Tibial artery (tissue), 4 donors: ENCODE results near the gene SPATA2.
"Not testable (repeated sequence)": the region's sequence is repeated elsewhere in the genome, so short reads cannot be mapped to it uniquely, and the experiment has no call there.

ENCODE experiments used
- DNase-seq, 2 donors: peaks; one replicate each; pipeline ENCODE4 v3.0.0-alpha.2; 2019
- H3K27ac ChIP-seq, 2 donors: fragments of 200-600 bp; sonication (generic) in 1 of 2; 1 replicate in 1 of 2; 2 replicates in 1 of 2; pipeline ENCODE4 v1.5.1; 2018 to 2019; ENCODE audit warnings: mild to moderate bottlenecking in 1 of 2
- H3K27me3 ChIP-seq, 2 donors: fragments of 200-600 bp; sonication (generic) in 1 of 2; one replicate each; pipeline versions ENCODE4 v1.5.1 to v1.6.0; 2016 to 2019
- H3K36me3 ChIP-seq, 3 donors: fragments of 200-600 bp; sonication (generic) in 2 of 3; one replicate each; pipeline ENCODE4 v1.5.1; 2016 to 2019; ENCODE audit warnings: mild to moderate bottlenecking in 2 of 3
- H3K4me1 ChIP-seq, 4 donors: fragments of 200-600 bp; sonication (generic) in 2 of 4; 1 replicate in 3 of 4; 2 replicates in 1 of 4; pipeline ENCODE4 v1.5.1; 2016 to 2019
- H3K4me3 ChIP-seq, 2 donors: fragments of 200-600 bp; sonication (generic) in 1 of 2; 1 replicate in 1 of 2; 2 replicates in 1 of 2; pipeline ENCODE4 v1.5.1; 2018 to 2019; ENCODE audit warnings: mild to moderate bottlenecking in 2 of 2
- H3K9me3 ChIP-seq, 3 donors: fragments of 200-600 bp; sonication (generic) in 1 of 3; one replicate each; pipeline ENCODE4 v1.5.1; 2016 to 2019
- intact Hi-C: fragments of 100-400 bp; cut with DNase I; formaldehyde crosslinking; loops from one replicate; pipeline ENCODE4 v1.15.0; 2023; ENCODE audit warnings: low total_unique reads
- TF ChIP-seq, protein P1 (sequence below), 2 experiments: fragments of 200-600 bp in 1 of 2; fragments of 450-650 bp in 1 of 2; IDR thresholded peaks; one replicate each; pipeline ENCODE4 v1.5.1; 2017 to 2019; ENCODE audit warnings: antibody characterized with exemption in 2 of 2, mild to moderate bottlenecking in 1 of 2, moderate library complexity in 1 of 2

Gene SPATA2, protein sequence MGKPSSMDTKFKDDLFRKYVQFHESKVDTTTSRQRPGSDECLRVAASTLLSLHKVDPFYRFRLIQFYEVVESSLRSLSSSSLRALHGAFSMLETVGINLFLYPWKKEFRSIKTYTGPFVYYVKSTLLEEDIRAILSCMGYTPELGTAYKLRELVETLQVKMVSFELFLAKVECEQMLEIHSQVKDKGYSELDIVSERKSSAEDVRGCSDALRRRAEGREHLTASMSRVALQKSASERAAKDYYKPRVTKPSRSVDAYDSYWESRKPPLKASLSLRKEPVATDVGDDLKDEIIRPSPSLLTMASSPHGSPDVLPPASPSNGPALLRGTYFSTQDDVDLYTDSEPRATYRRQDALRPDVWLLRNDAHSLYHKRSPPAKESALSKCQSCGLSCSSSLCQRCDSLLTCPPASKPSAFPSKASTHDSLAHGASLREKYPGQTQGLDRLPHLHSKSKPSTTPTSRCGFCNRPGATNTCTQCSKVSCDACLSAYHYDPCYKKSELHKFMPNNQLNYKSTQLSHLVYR

DNA sequence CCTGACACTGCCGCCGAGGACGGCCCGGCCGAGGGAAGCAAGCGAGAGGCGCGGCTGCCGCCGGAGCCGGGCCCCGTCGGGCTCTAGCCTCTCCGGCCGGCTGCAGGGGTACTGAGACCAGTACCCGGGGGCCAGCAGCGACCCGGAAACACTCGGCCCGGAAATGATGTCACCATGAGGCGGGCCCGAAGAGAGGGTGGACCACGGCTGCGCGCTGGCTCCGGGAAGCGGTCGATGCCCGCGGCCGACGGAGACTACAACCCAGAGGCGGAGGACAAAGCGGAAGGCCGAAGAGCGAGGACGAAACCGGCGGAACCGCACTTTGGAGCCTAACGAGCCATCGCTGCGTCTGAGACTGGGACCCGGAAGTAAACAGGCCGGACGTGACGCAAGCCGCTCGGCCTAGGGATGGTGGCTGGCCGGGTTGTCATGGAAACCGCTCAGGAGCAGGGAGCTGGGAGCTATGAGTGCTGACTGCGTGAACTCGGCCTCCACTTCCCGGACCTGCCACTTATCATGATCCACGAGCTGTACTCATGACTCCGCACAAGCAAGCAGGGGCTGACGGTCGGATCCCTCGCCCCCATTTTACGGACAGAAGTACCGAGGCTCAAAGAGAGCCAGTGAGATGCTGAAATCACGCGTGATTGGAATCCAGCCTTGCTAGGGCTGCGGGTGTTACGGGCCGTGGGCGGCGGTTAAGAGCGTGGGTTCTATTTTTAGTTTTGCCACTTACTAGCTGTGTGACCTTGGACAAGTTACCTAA, at the start of gene SPATA2:
Gene SPATA2 (minus strand): TSS at position 150 of the 766 bp plus-strand sequence. CDS start 7,039 bp downstream, outside the sequence.
- Histone ChIP-seq H3K4me1 (peaks cover 0 to 32% (median 21%) of the 10 kb centered on the region in 4 donors), H3K36me3 (no peaks in the 10 kb centered on the region)
- intact Hi-C loops: loop anchor here (10.0 kb wide), 2 partner anchors 201 to 371 kb away; partner anchors contain the start of gene B4GALT5

DNA sequence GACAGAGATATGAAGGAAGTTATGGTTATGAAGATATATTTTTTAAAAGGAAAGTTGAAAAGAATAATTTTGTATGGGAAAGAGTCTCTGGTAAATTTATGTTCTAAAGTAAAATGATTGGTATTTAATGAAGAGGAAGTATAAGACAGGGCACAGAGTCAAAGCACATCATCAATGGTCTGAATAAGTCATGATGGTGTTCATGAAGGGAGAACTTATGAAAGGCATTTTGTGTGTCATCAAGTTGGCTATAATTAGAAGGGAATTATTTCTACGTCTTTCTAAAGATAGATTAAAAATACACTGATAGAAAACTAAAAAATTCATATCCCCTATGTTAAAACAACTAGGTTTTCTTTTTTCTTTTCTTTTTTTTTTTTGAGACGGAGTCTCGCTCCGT, 46.1 kb upstream of the SPATA2 start:
- TF ChIP-seq, protein P1, sequence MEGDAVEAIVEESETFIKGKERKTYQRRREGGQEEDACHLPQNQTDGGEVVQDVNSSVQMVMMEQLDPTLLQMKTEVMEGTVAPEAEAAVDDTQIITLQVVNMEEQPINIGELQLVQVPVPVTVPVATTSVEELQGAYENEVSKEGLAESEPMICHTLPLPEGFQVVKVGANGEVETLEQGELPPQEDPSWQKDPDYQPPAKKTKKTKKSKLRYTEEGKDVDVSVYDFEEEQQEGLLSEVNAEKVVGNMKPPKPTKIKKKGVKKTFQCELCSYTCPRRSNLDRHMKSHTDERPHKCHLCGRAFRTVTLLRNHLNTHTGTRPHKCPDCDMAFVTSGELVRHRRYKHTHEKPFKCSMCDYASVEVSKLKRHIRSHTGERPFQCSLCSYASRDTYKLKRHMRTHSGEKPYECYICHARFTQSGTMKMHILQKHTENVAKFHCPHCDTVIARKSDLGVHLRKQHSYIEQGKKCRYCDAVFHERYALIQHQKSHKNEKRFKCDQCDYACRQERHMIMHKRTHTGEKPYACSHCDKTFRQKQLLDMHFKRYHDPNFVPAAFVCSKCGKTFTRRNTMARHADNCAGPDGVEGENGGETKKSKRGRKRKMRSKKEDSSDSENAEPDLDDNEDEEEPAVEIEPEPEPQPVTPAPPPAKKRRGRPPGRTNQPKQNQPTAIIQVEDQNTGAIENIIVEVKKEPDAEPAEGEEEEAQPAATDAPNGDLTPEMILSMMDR (IDR thresholded peaks at IDR 0.05): no peak
- Histone ChIP-seq H3K9me3 (no peaks in the 10 kb centered on the region), H3K27ac (no peak overlapping the region), H3K4me1 (no peaks in the 10 kb centered on the region), H3K36me3 (peaks cover 12 to 59% (median 26%) of the 10 kb centered on the region in 3 donors), H3K4me3 (no peak overlapping the region), H3K27me3 (no peaks in the 10 kb centered on the region)
- intact Hi-C loops: no loop called here
- DNase-seq: no peak

More for the DNA sequence above, at the start of gene SPATA2:
- peak within 1 kb of the TSS; percentile 70 to 90 for H3K4me3 ChIP-seq
- H3K27ac ChIP-seq: peak within 1 kb of the TSS; percentile 96 to 97
- H3K27me3 ChIP-seq: no peaks in the 10 kb centered on the region
- no peaks in the 10 kb centered on the region for H3K9me3 ChIP-seq
- TF ChIP-seq, protein P1 (IDR thresholded peaks at IDR 0.05): no peak
- DNase-seq: peak; percentile 97 to 98

DNA sequence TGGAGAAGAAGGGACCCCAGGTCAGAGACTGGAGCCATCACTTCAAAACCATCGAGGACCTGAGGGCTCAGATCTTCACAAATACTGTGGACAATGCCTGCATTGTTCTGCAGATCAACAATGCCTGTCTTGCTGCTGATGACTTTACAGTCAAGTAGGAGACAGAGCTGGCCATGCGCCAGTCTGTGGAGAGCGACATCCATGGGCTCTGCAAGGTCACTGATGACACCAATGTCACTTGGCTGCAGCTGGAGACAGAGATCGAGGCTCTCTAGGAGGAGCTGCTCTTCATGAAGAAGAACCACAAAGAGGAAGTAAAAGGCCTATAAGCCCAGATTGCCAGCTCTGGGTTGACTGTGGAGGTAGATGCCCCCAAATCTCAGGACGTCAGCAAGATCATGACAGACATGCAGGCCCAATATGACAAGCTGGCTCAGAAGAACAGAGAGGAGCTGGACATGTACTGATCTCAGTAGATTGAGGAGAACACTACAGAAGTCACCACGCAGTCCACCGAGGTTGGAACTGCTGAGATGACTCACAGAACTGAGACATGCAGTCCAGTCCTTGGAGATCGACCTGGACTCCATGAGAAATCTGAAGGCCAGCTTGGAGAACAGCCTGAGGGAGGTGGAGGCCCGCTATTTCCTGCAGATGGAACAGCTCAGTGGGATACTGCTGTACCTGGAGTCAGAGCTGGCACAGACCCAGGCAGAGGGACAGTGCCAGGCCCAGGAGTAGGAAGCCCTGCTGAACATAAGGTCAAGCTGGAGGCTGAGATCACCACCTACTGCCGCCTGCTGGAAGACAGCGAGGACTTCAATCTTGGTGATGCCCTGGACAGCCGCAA, 42.0 kb upstream of the SPATA2 start:
- H3K27ac ChIP-seq, H3K4me1 ChIP-seq, H3K9me3 ChIP-seq, intact Hi-C loops, H3K4me3 ChIP-seq, H3K27me3 ChIP-seq, DNase-seq: not testable (repeated sequence)
- peaks cover 28 to 81% (median 62%) of the 10 kb centered on the region in 3 donors for H3K36me3 ChIP-seq

DNA sequence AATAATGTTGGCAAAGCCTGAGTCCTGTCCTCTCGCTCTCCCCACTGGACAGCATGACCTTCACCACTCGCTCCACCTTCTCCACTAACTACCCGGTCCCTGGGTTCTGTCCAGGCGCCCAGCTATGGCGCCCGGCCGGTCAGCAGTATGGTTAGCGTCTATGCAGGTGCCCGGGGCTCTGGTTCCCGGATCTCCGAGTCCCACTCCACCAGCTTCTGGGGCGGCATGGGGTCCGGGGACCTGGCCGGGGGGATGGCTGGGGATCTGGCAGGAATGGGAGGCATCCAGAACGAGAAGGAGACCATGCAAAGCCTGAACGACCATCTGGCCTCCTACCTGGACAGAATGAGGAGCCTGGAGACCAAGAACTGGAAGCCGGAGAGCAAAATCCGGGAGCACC, 41.4 kb upstream of the SPATA2 start:
- H3K4me1 ChIP-seq: no peaks in the 10 kb centered on the region
- peaks cover 34 to 87% (median 66%) of the 10 kb centered on the region in 3 donors for H3K36me3 ChIP-seq
- no peak for DNase-seq
- no peak overlapping the region for H3K4me3 ChIP-seq
- TF ChIP-seq, protein P1 (IDR thresholded peaks at IDR 0.05): no peak
- intact Hi-C loops: no loop called here
- H3K9me3 ChIP-seq: no peaks in the 10 kb centered on the region
- H3K27ac ChIP-seq: no peak overlapping the region
- no peaks in the 10 kb centered on the region for H3K27me3 ChIP-seq

DNA sequence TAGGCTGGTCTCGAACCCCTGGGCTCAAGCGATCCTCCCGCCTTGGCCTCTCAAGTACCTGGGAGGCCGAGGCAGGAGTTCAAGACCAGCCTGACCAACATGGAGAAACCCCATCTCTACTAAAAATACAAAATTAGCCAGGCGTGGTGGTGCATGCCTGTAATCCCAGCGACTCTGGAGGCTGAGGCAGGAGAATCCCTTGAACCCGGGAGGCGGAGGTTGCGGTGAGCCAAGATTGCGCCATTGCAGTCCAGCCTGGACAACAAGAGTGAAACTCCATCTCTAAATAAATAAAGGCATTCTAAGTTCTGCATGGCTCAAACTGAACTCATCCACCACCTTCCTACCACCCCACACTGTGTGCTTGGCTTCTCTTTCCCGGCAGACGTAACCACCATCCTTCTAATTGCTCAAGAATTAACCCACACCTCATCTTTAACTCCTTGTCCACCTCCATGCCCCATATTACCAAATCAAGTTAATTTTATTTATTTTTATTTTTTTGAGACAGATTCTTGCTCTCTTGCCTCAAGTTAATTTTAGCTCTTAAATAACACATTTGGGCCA, 40.6 kb upstream of the SPATA2 start:
- intact Hi-C loops, H3K4me1 ChIP-seq, H3K9me3 ChIP-seq, H3K4me3 ChIP-seq, DNase-seq, H3K27ac ChIP-seq, H3K27me3 ChIP-seq: not testable (repeated sequence)
- H3K36me3 ChIP-seq: peaks cover 42 to 95% (median 74%) of the 10 kb centered on the region in 3 donors

DNA sequence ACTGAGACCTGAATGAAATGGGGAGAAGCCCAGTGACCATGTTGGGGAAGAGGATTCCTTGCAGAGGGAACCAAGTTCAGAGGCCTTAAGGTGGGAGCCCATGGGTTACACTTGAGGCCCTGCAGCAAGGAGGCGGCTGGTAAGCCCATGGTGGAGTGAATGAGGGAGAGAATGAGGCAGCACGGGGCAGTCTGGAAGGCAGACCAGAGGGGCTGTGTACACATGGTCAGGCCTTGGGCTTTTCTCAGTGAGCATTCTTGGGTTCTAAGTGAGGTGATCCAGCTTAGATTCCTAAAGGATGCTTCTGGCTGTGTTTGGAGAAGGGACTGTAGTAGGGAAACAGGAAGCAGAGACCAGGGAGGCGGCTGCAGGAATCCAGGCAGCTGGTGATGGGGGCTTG, 39.8 kb upstream of the SPATA2 start:
- peaks cover 49 to 100% (median 81%) of the 10 kb centered on the region in 3 donors for H3K36me3 ChIP-seq
- TF ChIP-seq, protein P1 (IDR thresholded peaks at IDR 0.05): no peak

More for the DNA sequence above, 39.8 kb upstream of the SPATA2 start:
- Histone ChIP-seq H3K4me3 (no peak overlapping the region), H3K4me1 (no peaks in the 10 kb centered on the region), H3K27ac (no peak overlapping the region), H3K9me3 (no peaks in the 10 kb centered on the region), H3K27me3 (no peaks in the 10 kb centered on the region)
- DNase-seq: no peak
- intact Hi-C loops: no loop called here
